ENCODE data around the gene EMP3. TPM values are rescaled to one million over a fixed set of nuclear protein-coding genes. Genes with fewer than 3 reads are reported as not detected.

EMP3 gene
- total and polyA plus RNA-seq, 9 of the 15 experiments (the other 6 are each of a cell fraction or from before 2014, with no cell fraction given): 123 to 386 (median 296) TPM

DNA sequence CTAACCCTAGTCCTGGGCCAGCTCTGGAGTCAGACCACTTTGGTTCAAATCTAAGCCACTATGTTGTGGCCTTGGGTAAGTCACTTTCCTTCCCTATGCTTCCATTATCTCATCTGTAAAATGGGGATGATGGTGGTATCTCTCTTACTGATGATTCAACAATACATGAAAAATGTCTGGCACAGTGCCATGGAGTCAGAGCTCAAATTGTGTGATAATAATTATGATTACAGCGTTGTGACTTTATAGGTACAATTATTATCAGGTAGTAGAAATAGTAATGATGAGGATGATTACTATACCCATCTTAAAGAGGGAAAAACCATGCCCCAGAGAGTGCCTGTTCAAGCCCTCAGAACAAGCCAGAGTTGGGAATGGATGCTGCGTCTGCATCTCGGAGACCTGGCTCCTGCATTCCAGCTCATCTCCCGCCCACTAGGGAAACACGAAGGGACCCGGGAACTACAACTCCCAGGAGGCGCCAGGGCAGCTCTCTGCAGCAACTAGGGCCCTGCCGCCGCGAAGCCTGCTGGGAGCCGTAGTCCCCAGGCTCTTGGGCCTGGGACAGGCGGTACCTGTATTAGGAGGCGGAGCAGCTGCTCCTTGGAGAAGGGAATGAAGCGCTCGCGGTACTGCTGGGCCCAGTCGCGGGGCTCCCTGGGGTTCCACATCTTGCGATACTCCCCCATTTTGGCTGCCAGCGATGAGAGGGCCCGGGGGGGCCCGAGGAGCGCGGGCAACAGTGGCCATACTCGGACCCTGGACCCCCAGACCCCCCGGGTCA lies 37.6 kb downstream of the EMP3 start (continued):
- TF ChIP-seq, protein P1, sequence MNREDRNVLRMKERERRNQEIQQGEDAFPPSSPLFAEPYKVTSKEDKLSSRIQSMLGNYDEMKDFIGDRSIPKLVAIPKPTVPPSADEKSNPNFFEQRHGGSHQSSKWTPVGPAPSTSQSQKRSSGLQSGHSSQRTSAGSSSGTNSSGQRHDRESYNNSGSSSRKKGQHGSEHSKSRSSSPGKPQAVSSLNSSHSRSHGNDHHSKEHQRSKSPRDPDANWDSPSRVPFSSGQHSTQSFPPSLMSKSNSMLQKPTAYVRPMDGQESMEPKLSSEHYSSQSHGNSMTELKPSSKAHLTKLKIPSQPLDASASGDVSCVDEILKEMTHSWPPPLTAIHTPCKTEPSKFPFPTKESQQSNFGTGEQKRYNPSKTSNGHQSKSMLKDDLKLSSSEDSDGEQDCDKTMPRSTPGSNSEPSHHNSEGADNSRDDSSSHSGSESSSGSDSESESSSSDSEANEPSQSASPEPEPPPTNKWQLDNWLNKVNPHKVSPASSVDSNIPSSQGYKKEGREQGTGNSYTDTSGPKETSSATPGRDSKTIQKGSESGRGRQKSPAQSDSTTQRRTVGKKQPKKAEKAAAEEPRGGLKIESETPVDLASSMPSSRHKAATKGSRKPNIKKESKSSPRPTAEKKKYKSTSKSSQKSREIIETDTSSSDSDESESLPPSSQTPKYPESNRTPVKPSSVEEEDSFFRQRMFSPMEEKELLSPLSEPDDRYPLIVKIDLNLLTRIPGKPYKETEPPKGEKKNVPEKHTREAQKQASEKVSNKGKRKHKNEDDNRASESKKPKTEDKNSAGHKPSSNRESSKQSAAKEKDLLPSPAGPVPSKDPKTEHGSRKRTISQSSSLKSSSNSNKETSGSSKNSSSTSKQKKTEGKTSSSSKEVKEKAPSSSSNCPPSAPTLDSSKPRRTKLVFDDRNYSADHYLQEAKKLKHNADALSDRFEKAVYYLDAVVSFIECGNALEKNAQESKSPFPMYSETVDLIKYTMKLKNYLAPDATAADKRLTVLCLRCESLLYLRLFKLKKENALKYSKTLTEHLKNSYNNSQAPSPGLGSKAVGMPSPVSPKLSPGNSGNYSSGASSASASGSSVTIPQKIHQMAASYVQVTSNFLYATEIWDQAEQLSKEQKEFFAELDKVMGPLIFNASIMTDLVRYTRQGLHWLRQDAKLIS (CRISPR knock-in tag; IDR thresholded peaks at IDR 0.05): no peak
- TF ChIP-seq SLC30A9 (CRISPR knock-in tag; IDR thresholded peaks at IDR 0.05) (no peak), TCF3 (CRISPR knock-in tag; IDR thresholded peaks at IDR 0.05) (no peak), EHMT2 (IDR thresholded peaks at IDR 0.05) (no peak), MEF2A (IDR thresholded peaks at IDR 0.05; ENCODE audit: control insufficient read depth, low read depth, low read length) (no peak), WHSC1 (IDR thresholded peaks at IDR 0.05; ENCODE audit: low read length) (no peak), E2F3 (CRISPR knock-in tag; IDR thresholded peaks at IDR 0.05) (no peak), ZBTB8A (IDR thresholded peaks at IDR 0.05; ENCODE audit: partially characterized antibody) (no peak), JUN (IDR thresholded peaks at IDR 0.05; ENCODE audit: borderline replicate concordance, low read depth, low read length) (0 out of 2 replicates have a peak, but pooled peaks have one; percentile 8), JUN (CRISPR knock-in tag; IDR thresholded peaks at IDR 0.05; ENCODE audit: borderline replicate concordance) (no peak), CBX5 (IDR thresholded peaks at IDR 0.05; ENCODE audit: borderline replicate concordance, low read depth) (no peak), ZBTB1 (CRISPR knock-in tag; IDR thresholded peaks at IDR 0.05; ENCODE audit: borderline replicate concordance, low read depth) (no peak), ETV5 (CRISPR knock-in tag; IDR thresholded peaks at IDR 0.05; ENCODE audit: low read depth) (no peak; the same call in 1 of the 2 replicates), HOXB6 (CRISPR knock-in tag; IDR thresholded peaks at IDR 0.05; ENCODE audit: borderline replicate concordance) (no peak), ZZZ3 (IDR thresholded peaks at IDR 0.05) (0 out of 2 replicates have a peak, but pooled peaks have one; percentile 54)
- TF ChIP-seq, protein P2, sequence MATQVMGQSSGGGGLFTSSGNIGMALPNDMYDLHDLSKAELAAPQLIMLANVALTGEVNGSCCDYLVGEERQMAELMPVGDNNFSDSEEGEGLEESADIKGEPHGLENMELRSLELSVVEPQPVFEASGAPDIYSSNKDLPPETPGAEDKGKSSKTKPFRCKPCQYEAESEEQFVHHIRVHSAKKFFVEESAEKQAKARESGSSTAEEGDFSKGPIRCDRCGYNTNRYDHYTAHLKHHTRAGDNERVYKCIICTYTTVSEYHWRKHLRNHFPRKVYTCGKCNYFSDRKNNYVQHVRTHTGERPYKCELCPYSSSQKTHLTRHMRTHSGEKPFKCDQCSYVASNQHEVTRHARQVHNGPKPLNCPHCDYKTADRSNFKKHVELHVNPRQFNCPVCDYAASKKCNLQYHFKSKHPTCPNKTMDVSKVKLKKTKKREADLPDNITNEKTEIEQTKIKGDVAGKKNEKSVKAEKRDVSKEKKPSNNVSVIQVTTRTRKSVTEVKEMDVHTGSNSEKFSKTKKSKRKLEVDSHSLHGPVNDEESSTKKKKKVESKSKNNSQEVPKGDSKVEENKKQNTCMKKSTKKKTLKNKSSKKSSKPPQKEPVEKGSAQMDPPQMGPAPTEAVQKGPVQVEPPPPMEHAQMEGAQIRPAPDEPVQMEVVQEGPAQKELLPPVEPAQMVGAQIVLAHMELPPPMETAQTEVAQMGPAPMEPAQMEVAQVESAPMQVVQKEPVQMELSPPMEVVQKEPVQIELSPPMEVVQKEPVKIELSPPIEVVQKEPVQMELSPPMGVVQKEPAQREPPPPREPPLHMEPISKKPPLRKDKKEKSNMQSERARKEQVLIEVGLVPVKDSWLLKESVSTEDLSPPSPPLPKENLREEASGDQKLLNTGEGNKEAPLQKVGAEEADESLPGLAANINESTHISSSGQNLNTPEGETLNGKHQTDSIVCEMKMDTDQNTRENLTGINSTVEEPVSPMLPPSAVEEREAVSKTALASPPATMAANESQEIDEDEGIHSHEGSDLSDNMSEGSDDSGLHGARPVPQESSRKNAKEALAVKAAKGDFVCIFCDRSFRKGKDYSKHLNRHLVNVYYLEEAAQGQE (IDR thresholded peaks at IDR 0.05; ENCODE audit: borderline replicate concordance): no peak
- TF ChIP-seq, protein P2 (CRISPR knock-in tag; IDR thresholded peaks at IDR 0.05; ENCODE audit: low read depth): no peak

Data from K562 (cell line).